COR-L47 (cell line): ENCODE measurements around the gene RPS6KA4.
"Not testable (repeated sequence)": the region's sequence is repeated elsewhere in the genome, so short reads cannot be mapped to it uniquely, and the experiment has no call there.

Source experiments
- DNase-seq: peaks from one replicate; lab custom pipeline; 2025; lab: John Stamatoyannopoulos, UW

RPS6KA4 gene

DNA sequence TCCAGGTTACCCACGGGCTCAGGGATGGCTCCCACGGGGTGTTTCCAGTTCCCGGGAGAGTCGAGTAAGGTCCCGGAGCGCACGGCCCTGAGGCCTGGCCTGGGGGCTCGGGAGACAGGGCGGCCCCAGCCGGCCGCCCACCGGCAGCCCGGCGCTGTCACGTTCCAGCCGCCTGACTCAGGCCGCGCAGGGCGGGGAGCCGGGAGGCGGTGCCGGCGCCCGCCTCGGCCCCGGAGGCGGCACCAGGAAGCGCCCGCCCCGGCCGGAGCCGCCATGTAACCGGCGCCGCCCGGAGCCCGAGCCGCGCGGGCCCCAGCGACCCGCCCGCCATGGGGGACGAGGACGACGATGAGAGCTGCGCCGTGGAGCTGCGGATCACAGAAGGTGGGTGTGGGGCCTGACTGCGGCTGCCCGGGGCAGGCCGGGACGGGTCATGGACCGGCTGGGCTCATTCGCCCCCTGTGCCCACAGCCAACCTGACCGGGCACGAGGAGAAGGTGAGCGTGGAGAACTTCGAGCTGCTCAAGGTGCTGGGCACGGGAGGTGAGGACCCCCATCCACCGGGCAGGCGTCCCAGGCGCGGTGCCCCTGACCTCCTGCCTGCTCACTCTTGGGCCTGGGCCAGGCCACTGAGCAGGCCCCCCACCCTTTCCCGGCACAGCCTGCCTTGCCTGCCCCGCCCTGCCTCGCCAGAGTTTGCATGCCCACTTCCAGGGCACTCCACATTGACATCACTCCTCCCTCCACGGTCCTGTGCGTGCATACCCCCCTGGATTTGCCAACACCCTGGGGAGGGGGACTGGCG, at the start of gene RPS6KA4:
RPS6KA4 (plus strand) TSS at position 256 of the 805 bp plus-strand sequence; CDS start at position 330, 74 bp downstream.
- DNase-seq: peak; percentile 42

DNA sequence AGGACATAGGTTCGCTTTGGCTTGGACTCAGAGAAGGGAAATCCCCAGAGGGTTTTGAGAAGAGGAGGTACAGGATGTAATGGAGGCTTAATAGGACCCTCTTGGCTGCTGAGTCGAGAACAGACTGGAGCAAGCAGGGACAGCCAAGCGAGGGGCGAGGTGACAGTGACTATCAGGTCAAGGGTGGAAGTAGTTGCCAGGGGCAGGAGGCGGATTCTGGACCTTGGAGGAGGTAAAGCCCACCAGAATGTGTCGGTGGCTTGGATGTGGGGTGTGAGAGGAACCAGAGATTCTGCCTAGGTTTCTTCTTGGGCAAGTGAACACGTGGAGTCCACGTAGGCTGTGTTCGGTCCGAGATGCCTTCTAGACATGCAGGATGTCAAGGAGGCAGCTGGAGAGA, 46.0 kb upstream of the RPS6KA4 start:
- DNase-seq: no peak

DNA sequence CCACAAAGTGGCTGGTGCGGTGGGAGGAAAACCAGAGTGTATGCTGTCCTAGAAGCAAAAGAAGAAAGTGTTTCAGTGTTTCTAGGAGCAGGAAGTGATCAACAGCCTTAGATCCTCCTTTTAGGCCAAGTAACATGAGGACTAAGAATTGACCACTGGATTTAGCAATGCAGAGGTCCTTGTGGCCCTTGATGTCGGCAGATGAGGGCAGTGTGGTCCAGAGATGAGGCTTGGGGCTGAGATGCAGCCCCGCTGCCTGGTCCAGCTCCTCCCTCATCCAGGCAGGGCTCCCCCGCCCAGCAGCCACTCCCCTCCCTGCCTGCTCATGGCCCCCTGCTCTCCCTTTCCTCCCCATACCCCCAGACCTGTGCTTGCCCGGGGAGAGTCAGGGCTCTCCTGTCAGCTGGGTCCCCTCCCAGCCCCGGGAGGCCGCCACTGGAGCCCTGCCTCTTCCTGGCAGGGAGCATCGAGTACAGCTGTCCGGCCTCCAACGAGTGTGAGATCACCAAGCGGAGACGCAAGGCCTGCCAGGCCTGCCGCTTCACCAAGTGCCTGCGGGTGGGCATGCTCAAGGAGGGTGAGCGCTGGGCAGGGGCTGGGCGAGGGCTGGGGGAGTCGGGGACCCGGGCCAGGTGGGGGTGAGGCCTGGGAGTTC, 45.3 kb upstream of the RPS6KA4 start:
- no peak for DNase-seq

DNA sequence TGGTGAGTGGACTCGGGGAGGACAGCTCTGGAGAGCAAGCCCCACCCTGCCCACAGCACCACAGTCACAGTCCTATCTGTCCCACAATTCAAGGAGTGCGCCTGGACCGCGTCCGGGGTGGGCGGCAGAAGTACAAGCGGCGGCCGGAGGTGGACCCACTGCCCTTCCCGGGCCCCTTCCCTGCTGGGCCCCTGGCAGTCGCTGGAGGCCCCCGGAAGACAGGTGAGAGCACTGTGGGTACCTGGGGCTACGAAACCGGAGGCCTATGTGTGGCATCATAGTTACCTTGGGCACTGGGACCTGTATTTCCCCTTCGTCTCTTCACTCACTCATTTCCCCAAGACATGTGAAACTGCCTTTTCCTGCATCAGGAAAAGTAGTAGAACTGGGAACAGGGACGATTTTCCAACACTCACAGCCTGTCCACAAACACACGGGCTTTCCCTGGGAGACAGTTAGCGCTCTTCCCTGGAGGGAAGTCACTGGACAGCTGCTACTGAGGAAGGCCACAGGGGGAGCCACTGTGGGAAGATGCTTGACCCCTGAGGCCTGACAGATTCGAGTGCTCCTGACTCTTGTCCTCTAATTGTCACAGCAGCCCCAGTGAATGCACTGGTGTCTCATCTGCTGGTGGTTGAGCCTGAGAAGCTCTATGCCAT, 44.7 kb upstream of the RPS6KA4 start:
- DNase-seq: no peak

DNA sequence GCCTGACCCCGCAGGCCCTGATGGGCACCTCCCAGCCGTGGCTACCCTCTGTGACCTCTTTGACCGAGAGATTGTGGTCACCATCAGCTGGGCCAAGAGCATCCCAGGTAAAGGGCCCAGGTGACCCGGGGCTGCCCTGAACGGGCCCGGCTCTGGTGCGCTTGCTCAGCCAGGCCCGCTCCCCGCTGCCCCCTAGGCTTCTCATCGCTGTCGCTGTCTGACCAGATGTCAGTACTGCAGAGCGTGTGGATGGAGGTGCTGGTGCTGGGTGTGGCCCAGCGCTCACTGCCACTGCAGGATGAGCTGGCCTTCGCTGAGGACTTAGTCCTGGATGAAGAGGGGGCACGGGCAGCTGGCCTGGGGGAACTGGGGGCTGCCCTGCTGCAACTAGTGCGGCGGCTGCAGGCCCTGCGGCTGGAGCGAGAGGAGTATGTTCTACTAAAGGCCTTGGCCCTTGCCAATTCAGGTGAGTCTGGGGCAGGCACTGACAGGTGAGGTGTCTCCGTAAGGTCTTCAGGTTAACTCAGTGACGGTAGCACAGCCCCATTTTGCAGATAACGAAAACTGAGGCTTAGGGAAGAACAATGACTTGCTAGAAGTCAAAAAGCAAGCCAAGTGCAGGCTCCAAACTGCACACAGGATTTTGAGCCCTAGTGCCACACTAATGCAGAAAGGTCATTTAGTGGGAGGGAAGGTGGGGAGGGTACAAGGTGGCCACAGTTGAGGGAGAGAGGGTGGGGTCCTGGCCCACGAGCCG, 44.0 kb upstream of the RPS6KA4 start:
- DNase-seq: no peak

DNA sequence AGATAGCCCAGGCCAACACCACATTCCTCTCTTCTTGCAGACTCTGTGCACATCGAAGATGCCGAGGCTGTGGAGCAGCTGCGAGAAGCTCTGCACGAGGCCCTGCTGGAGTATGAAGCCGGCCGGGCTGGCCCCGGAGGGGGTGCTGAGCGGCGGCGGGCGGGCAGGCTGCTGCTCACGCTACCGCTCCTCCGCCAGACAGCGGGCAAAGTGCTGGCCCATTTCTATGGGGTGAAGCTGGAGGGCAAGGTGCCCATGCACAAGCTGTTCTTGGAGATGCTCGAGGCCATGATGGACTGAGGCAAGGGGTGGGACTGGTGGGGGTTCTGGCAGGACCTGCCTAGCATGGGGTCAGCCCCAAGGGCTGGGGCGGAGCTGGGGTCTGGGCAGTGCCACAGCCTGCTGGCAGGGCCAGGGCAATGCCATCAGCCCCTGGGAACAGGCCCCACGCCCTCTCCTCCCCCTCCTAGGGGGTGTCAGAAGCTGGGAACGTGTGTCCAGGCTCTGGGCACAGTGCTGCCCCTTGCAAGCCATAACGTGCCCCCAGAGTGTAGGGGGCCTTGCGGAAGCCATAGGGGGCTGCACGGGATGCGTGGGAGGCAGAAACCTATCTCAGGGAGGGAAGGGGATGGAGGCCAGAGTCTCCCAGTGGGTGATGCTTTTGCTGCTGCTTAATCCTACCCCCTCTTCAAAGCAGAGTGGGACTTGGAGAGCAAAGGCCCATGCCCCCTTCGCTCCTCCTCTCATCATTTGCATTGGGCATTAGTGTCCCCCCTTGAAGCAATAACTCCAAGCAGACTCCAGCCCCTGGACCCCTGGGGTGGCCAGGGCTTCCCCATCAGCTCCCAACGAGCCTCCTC, 43.1 kb upstream of the RPS6KA4 start:
- DNase-seq: not testable (repeated sequence)

DNA sequence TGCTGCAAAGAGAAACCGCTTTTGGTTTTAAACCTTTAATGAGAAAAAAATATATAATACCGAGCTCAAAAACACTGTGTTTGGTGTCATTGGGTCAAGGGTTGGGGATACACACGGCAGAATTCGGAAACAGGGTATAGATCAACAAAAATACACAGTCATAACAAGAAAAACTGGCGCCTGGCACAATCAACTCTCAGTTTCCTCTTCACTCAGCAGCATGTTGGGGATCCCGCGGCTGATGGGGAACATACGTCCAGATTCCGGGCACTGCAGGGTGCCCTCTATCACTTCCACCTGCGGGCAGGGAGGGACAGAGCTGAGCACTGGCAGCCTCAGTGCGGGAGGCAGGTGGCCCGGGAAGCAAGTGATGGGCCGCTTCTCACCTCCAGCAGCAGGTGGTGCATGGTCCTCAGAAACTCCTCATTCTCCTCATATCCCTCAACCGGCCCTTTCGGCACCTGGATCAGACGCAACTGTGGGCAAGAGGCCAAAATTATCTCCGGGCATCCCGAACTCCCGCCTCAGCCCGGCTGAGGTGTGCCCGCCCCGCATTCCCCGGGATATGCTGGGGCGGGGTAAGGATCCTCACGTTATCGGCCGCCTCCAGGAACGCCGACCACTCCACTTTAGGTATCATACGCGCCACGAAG, 42.2 kb upstream of the RPS6KA4 start:
- DNase-seq: no peak

DNA sequence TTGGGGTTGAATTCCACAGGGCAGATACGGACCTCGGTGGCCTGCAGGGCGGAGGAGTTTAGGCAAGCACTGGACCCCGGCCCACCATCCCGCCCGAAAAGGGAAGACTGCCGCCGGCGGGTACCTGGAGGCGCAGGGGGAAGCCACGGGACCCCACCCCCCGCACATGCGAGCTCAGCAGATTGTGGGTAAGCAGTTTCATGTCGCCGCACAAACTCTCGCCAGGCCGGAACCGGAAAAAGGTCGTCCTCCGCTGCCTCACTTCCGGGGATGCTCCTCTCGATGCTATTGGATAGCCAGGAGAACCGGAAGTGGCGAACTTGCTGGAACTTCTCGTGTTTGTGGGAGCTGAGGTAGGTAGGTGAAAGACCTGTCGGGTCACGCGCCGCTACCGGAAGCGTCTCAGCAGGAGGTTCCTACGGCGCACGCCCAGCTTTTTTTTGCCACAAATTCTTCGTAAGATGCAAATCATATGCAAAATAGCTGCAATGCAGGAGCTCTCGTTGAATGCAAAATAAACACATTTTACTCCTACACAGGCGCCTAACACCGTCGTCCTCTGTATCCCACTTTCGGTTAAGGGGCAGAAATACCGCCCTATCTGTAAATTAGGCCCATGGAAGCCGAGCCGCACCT, 41.5 kb upstream of the RPS6KA4 start, which contains the start of gene TRMT112:
TRMT112 (minus strand) TSS at position 235 of the 636 bp plus-strand sequence; CDS start at position 202, 33 bp downstream.
- DNase-seq: peak; percentile 98

DNA sequence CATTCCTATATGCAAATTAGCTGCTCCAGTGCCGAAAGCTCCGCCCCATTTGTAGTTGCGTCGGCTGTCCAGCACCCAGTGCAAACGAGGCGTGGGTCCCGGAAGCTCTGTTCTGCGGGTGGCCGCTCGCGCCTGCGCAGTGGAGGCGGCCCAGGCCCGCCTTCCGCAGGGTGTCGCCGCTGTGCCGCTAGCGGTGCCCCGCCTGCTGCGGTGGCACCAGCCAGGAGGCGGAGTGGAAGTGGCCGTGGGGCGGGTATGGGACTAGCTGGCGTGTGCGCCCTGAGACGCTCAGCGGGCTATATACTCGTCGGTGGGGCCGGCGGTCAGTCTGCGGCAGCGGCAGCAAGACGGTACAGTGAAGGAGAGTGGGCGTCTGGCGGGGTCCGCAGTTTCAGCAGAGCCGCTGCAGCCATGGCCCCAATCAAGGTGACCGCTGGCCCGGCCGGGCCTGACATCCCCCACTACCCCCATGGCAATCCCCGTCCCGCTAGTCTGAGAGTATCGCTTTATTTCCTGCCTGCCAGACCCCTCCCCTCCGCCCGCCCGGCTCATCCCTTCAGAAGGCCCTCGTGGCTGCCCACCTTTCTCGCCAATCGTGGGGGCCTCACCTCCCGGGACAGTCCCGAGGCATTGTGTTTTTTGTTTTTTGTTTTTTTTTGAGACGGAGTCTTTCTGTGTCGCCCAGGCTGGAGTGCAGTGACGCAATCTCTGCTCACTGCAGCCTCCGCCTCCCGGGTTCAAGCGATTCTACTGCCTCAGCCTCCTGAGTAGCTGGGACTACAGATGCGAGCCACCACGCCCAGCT, 40.8 kb upstream of the RPS6KA4 start, which contains the start of gene PRDX5:
PRDX5 (plus strand) TSS at position 161 of the 805 bp plus-strand sequence; CDS start at position 256, 95 bp downstream.
- peak; percentile 97 for DNase-seq

DNA sequence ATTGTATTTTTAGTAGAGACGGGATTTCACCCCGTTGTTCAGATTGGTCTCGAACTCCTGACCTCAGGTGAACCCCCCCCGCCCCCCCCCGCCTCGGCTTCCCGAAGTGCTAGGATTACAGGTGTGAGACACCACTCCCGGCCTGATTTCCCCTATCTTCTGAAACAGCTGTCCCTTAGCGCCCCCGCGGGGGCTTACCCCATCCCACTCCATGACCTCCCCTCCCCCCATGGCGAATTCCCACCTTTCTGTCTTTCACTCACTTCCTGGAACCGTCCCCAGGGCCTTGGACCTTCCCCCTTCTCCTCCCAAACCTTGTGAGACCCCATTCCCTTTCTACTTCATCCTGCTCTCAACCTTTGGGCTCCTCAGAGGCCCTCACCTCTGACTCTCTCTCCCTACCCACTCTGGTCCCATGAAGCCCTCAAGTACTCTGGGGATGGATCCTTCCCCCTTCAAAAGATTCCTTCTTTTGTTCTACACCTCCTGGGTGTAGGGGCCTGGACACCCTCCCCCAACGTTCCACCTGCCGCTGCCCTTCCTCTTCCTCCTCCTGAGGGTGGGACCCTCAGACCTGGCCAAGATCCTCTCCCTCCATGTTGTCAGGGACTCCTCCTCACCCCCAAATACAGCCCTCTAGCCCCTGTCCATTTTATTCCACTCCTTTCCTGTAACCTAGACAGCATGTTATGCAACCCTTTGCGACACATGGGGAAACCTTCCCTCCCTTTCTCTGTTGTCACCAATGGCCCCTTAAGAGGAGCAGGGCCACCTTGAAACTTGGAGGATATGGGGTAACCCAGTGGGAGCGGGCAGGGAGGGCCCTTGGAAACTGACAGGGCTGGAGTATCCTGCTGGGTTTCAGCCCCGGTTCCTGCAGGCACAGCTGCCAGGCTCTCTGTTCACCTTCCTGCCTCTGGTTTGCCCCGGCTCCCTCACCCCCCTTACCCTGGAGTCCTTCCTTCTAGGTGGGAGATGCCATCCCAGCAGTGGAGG, 39.9 kb upstream of the RPS6KA4 start:
- no peak for DNase-seq

DNA sequence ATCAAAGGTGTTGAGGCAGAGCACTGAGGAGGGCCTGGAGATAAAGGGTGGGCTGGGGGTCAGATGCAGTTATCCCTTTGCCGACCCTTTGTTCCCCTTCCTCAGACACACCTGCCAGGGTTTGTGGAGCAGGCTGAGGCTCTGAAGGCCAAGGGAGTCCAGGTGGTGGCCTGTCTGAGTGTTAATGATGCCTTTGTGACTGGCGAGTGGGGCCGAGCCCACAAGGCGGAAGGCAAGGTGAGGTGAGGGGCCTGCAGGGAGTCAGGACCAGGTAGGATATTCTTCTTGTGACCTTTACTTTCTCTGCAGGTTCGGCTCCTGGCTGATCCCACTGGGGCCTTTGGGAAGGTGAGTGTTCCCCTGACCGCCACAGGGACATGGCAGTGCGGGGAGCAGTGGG, 38.4 kb upstream of the RPS6KA4 start:
- no peak for DNase-seq

DNA sequence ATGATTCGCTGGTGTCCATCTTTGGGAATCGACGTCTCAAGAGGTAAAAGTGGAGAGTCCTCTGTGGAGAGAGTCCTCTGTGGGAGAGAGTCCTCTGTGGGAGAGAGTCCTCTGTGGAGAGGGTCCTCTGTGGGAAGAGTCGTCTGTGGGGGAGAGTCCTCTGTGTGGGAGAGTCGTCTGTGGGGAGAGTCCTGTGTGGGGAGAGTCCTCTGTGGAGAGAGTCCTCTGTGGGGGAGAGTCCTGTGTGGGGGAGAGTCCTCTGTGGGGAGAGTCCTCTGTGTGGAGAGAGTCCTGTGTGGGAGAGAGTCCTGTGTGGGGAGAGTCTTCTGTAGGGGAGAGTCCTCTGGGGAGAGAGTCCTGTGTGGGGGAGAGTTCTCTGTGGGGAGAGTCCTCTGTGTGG, 37.9 kb upstream of the RPS6KA4 start:
- DNase-seq: no peak

DNA sequence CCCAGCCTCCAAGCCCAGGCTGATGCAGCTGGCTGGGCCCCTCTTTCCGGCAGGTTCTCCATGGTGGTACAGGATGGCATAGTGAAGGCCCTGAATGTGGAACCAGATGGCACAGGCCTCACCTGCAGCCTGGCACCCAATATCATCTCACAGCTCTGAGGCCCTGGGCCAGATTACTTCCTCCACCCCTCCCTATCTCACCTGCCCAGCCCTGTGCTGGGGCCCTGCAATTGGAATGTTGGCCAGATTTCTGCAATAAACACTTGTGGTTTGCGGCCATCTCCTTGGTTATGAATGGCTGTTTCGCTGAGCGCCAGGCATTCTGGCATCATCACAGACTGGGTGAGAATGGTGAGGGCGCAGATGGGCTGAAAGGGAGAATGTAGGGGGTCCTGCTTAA, 37.4 kb upstream of the RPS6KA4 start:
- no peak for DNase-seq

DNA sequence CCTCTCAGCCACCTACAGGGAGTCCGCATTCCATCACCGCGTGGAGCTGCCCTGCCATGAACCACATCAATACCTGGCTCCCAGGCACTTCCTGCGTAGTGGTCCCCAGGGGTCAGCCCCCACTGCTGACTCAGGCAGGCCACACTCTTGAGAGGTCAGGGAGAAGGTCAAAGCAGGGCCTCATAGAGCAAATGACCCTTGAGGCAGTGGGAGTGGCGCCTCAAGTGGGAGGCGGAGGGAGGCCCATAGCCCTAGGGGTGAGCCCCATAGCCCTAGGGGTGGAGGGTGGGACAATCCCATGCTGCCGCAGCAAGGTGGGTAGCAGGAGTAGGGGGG, 36.1 kb upstream of the RPS6KA4 start:
- no peak for DNase-seq

DNA sequence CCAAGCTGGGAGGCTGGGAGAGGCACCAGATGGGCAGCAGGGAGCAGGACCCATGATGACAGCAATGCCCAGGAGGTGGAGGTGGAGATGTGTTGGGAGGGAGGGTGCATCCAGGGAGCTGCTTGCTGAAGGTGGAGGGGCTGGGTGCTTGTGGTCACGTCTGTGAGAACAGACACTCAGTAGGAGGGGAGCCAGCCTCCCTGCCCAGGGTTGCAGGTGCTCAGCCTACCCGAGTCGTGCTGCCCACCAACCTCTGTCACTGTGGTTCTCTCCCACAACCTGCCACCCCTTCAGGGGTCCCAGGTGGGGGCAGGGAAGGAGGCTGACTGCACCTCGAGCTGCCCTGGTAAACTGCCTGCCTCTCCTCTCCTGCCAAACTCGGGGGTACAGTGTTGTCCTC, 35.6 kb upstream of the RPS6KA4 start:
- no peak for DNase-seq

DNA sequence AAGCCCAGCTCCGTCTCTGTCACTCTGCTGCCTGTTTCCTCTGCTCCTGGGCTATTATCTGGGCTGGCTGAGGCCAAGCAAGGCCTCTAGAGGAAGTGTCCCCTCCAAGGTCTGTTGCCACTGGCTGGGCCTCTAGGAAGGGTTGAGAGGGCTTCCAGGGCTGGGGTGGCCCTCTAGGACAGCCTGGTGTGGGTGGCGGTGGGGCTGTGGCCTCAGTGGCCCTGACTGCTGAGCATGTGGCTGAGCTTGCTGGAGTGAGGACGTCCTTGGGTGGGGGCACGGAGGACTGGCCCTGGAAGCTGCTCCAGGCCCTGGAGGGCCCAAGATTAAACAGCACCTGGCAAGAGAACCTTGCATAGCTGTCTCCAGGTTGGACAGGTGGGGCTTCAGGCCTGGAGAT, 35.0 kb upstream of the RPS6KA4 start:
- not testable (repeated sequence) for DNase-seq

DNA sequence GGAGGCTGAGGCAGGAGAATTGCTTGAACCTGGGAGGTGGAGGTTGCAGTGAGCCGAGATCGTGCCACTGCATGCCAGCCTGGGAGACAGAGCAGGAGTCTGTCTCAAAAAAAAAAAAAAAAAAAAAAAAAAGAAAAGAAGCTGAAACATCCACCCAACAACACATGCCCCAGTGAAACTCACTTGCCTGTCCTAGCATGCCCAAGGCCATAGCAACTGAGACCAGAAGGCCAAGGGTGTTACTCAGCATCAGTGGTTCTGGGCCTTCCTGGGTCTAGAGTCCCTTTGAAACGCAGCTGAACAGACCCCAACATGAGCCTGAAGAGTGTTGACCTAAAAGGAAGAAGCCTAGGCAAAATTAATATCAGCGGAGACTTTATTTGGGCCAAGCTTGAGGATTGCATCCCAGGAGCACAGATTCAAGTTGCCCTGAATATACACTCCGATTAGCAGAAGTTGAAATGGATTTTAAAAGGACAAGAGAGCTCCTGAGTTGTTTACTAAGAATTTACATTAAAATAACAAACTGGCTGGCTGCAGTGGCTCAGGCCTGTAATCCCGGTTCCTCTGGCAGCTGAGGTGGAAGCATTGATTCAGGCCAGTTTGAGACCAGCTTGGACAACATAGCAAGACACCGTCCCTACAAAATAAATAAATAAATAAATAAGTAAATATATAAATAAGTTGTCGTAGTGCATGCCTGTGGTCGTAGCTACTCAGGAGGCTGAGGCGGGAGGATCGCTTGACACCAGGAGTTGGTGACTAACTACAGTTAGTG, 34.1 kb upstream of the RPS6KA4 start:
- DNase-seq: no peak
